ENCODE results near the gene CACNA1I.

The CACNA1I gene

DNA sequence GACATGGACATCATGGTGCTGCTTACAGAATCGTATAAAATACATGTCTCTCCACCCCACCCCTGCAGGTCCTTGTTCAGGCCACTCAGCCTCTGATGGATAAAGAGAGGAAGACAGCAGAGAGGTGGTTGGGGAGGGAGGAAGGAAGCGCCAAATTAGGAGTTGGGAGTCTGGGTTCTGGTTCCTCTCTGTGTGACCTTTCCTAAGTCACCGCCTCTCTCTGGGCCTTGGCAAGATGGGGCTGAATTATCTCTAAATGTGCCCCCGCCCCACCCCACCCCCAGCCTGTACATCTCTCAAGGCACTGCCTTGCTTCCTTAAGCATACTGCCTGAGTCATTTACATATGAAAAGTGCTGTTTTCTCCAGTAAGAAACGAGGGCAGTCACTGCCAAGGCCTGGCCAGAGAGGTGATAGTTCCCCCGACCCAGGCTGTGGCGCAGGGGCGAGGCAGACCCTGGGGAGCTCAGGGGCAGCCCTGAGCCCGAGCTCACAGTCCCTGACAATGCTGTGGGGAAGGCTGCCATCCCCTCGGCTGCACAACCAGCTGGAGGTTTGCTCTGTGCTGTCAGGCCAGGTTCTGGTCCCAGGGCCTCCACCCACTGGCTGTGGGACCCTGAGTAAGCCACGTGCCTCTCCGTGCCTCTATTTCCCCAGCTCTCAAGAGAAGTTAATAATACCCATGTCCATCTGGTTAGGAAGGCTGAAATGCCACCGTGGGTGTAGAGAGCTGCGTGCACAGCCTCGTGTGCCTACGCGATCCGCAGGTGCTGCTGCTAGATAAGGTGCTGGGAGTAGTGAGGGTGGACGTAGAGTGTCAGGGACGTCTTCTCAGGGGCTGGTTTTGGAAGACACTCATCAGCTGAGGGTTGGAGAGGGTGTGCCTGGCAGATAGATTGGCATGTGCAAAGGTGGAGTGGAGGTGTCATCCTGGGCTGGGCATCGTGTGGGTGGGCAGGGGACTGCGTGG lies 55.3 kb downstream of the CACNA1I start:
- DNase-seq = no peak

DNA sequence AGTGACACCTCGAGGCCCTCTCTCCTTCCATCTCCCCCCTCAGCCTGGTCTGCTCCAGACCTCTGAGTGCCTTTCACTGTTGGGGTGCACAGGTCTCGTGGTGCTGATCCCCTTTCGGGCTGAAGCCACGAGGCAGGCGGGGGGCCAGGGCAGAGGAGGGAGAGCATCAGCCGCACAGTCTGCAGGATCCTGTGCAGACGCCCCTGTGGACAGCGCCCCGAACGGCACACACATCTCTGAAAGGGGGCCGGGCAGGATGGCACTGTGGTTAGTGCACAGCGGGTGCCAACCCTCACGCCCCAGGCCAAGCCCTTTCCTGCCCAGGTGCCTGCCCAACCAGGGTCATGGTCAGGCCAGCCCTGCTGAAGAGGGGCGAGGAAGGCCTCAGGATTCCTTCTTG lies 56.7 kb downstream of the CACNA1I start:
- DNase-seq = no peak

- no peak for DNase-seq
Observed at GRCh38 chr22:39627865-39628562, 57.5 kb downstream of the CACNA1I start.

GRCh38 chr22:39628563-39629080 lies 58.1 kb downstream of the CACNA1I start:
- no peak for DNase-seq

DNA sequence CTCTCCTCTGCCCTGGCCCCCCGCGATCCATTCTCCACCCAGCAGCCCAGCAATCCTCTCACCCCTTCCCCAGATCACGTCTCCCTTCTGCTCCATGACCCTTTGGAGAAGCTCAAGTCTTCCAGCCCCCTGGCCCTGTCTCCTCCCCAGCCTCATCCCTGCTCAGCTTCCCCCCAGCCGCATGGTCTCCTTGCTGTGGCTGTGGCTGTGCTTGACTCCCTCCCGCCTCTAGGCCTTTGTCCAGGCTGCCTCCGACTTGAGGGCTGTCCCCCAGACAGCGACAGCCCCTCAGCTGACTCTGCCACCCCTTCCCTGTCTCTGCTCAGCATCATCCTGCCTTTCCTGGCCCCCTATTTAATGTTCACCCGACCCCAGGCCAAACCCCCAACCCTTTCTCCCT lies 59.3 kb downstream of the CACNA1I start:
- DNase-seq = no peak

DNA sequence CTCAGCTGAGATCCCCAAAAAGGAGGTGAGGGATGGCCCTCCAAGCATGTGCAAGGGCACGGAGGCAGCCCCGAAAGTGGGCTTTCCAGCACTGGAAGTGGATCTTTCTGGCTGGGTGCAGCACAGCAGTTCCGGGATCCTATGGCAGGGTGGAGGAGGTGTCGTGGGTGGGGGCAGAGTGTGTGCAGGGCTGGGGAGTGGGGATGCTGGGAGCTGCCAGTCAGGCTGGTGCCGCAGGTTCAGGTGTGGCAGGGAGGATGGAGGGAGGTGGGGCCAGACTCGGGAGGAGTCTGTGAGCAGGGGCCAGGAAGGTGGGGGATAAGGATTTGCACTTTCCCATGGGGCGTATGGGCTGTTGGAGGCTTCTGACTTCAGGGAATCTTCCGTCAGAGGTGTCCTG lies 60.2 kb downstream of the CACNA1I start:
- no peak for DNase-seq

- no peak for DNase-seq
Observed at GRCh38 chr22:39631381-39632286, 61.1 kb downstream of the CACNA1I start.

DNA sequence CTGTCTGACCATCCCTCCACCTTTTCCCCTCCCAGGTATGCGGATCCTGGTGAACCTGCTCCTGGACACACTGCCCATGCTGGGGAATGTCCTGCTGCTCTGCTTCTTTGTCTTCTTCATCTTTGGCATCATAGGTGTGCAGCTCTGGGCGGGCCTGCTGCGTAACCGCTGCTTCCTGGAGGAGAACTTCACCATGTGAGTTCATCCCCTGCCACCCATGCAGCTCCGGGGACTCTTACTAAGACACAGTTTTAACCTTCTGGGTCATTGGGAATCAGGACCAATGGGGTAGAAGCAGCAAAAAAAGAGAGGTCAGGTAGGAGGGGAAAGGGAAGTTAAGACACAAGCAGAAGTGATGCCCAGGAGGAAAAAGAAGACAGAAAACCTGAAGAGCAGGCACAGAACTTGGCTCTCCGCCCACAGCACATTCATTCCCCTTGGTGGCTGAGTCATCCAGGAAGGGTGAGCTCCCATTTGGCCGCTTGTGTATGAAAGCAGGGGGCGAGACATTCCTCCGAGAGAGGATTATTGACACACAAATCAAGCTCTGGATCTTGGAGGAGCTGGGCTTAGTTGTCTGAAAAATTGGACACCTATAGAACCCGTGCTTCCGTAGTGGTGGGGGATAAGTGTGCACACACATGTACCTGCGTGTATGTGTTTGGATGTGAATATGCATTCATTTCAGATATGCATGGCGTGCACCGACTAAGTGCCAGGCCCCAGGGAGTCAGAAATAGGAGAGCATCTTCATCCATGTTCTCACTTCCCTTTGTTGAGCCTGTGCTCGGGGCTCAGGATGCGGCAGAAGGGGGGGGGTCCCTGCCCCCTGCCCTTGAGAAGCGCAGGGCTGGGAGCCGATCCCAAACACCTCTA lies 64.2 kb downstream of the CACNA1I start:
- no peak for DNase-seq

- DNase-seq = no peak
Observed at GRCh38 chr22:39635719-39636118, 65.2 kb downstream of the CACNA1I start.

- no peak for DNase-seq
Observed at GRCh38 chr22:39638958-39639357, 68.4 kb downstream of the CACNA1I start.

DNA sequence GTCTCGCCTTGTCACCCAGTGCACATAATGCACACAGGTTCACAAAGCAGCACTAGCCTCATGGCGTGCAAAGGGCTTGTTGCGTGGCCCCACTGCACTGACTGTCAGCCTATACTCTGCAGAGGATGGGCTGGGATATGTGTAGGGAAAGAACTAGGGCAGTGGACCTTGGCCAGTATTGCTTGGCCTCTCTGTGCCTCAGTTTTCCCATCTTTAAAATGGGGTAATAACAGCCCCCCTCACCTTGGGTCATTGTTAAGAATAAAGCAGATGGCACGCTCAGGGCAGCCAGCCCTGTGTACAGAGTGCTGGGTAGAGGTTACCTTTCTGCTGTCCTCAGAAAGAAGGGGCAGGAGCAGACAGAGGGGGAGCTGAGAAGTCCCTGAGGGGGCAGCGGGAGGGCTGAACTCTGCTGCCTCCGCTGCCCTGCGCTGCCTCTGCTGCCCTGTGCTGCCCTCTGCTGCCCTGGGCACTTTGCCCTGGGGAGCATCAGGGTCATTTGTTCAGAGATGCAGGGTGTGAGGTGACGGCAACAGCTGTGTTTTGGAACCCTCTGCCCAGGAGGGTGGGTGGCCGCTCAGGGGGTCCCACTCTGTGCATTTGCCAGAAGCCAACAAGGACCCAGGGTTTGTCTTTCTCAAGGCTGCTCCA lies 71.2 kb downstream of the CACNA1I start:
- DNase-seq = no peak

DNA sequence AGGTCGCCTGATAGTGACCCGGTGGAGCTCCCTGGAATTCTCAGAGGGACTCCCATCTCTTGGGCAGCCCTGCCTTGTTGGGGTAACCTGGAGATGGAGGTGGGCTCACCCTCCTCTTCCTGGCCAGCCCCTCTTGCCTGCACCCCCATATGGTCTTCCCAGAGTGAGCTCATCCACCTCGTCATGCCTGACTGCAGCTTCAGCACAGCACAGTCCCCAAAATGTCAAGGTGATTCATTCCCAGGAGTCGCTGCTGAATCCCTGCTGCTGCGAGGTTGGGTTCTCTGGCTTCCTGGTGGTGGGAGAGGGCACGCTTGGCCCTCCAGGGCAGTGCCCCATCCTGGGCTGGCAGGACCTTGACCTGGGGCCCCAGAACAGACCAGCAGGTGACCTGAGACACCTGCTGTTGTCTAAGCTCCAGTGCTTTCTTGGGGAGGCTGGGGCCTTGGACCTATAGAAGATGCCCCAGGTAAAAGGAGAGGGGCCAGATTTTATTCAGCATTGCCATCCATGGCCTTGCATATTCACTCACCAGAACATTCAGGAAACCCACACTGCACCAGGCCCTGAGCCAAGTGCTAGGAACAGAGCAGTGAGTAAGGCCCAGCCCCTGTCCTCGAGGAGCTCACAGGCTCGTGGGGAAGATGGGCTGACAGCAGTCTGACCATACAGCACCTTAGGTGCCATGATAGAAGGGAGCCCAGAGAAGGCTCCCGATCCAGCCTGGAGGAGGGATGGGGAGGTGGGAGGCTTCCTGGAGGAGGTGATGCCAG lies 72.9 kb downstream of the CACNA1I start:
- DNase-seq = no peak

GRCh38 chr22:39645532-39645931 lies 75.0 kb downstream of the CACNA1I start:
- no peak for DNase-seq

DNA sequence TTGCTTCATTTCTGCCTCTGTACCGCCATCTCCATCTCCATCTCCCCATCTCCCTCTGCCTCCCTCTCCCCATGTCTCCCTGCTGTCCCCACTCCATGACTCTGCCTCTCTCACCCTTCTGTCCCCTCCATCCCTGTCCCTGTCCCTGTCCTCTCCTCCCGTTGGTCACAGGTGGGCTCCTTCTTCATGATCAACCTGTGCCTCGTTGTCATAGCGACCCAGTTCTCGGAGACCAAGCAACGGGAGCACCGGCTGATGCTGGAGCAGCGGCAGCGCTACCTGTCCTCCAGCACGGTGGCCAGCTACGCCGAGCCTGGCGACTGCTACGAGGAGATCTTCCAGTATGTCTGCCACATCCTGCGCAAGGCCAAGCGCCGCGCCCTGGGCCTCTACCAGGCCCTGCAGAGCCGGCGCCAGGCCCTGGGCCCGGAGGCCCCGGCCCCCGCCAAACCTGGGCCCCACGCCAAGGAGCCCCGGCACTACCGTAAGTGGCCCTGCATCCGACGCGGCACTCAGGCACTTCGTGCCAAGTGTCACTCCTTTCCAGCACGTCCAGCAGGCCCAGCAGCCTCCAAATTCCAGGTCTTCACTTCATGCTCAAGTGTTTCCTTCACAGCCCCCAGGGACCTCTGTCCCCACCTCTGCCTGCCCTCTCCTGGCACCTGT lies 76.0 kb downstream of the CACNA1I start:
- peak; percentile 18 for DNase-seq

GRCh38 chr22:39647836-39648629 lies 77.5 kb downstream of the CACNA1I start:
- no peak for DNase-seq

- no peak for DNase-seq
Observed at GRCh38 chr22:39648630-39648950, 78.0 kb downstream of the CACNA1I start.

DNA sequence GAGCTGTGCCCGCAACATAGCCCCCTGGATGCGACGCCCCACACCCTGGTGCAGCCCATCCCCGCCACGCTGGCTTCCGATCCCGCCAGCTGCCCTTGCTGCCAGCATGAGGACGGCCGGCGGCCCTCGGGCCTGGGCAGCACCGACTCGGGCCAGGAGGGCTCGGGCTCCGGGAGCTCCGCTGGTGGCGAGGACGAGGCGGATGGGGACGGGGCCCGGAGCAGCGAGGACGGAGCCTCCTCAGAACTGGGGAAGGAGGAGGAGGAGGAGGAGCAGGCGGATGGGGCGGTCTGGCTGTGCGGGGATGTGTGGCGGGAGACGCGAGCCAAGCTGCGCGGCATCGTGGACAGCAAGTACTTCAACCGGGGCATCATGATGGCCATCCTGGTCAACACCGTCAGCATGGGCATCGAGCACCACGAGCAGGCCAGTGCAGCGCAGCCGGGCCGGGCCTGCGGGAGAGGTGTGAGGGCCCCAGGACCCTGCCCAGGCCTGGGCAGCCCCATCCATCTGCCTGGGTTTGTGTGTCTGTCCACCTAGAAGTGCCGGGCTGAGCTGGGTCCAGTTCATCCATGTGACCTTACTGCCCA lies 79.0 kb downstream of the CACNA1I start:
- DNase-seq = no peak
